K562 (cell line): Measurements from ENCODE around the gene GALNT9. TPM values are rescaled to one million over a fixed set of nuclear protein-coding genes. Genes with fewer than 3 reads are reported as not detected.
A peak's percentile ranks its signal among the peaks of the same experiment; 100 is the strongest.

Experiments used
- ATAC-seq: fragments of 200-7000 bp; cut with Tn5 transposase; 3 replicates; pipeline ENCODE4 v1.9.1; 2020; ENCODE audit warnings: moderate library complexity
- BruUV-seq: library from RNA; stranded (reverse); fragments of 400-500 nt; replicated peaks from 2 replicates; lab custom pipeline; 2021; lab: Mats Ljungman, UMichigan
- CTCF ChIA-PET: fragments of 300-600 bp; formaldehyde crosslinking; extraction: SDS; loops from one replicate; lab custom pipeline; 2021; ENCODE audit warnings: low intra/inter-chr PET ratio; lab: Yijun Ruan, JAX
- POLR2A ChIA-PET: fragments of 300-600, 350-650 bp; sonication (Branson Sonifier 250); formaldehyde crosslinking; extraction: SDS; loops from one replicate; lab custom pipeline; 2021; ENCODE audit warnings: antibody characterized with exemption, inconsistent platforms; lab: Yijun Ruan, JAX
- DNase-seq, 4 experiments: peaks; one replicate each; pipeline versions ENCODE4 v3.0.0 to v3.0.0-alpha.2; 2011 to 2018; ENCODE audit warnings: low spot score in 3 of 4, mixed read lengths in 3 of 4; ENCODE audit errors: extremely low read depth in 1 of 4
- FAIRE-seq: peaks from 2 replicates; lab custom pipeline; 2011; peaks lifted over from hg19 to GRCh38; lab: Jason Lieb, UNC
- H2AFZ ChIP-seq: 2 replicates; pipeline ENCODE4 v1.6.0; 2011; ENCODE audit warnings: low read depth, low read length, control low read depth, inconsistent platforms
- H3K27ac ChIP-seq: fragments of 200-600 bp; 3 replicates; pipeline ENCODE4 v1.8.0; 2011; ENCODE audit warnings: low read depth, mild to moderate bottlenecking, control low read depth, inconsistent platforms, low read length, moderate library complexity, mixed read lengths; ENCODE audit errors: extremely low read depth
- H3K27me3 ChIP-seq, 2 experiments: fragments of 300-600 bp in 1 of 2; 2 replicates in 1 of 2; 3 replicates in 1 of 2; pipeline versions ENCODE4 v1.6.0 to v1.8.0; 2011; ENCODE audit warnings: inconsistent platforms in 2 of 2, low read length in 2 of 2, mild to moderate bottlenecking in 1 of 2, mixed read lengths in 1 of 2, moderate library complexity in 1 of 2; ENCODE audit not compliant: control insufficient read depth in 2 of 2, insufficient read depth in 2 of 2
- H3K36me3 ChIP-seq: fragments of 300-600 bp; 3 replicates; pipeline ENCODE4 v1.8.0; 2011; ENCODE audit warnings: mild to moderate bottlenecking, low read length, inconsistent platforms; ENCODE audit not compliant: control insufficient read depth, insufficient read depth
- H3K4me1 ChIP-seq, 2 experiments: fragments of 200-600 bp in 1 of 2; replicated peaks in 1 of 2; 2 replicates in 1 of 2; 3 replicates in 1 of 2; pipeline versions ENCODE4 v1.5.1 to v1.8.0; 2011; ENCODE audit warnings: inconsistent platforms in 2 of 2, low read length in 2 of 2, mild to moderate bottlenecking in 1 of 2, mixed read lengths in 1 of 2, moderate library complexity in 1 of 2; ENCODE audit not compliant: control insufficient read depth in 2 of 2, insufficient read depth in 2 of 2
- H3K4me2 ChIP-seq: 2 replicates; pipeline ENCODE4 v1.6.1; 2011; ENCODE audit warnings: low read length, control low read depth, inconsistent platforms, mixed read lengths; ENCODE audit not compliant: insufficient read depth
- H3K4me3 ChIP-seq: fragments of 200-600 bp; sonication (generic), shearing (Covaris generic); 2 replicates; pipeline ENCODE4 v1.5.1; 2016; ENCODE audit warnings: control low read depth, inconsistent platforms
- H3K79me2 ChIP-seq: fragments of 200-600 bp; 3 replicates; pipeline ENCODE4 v1.8.0; 2011; ENCODE audit warnings: low read length, inconsistent platforms; ENCODE audit not compliant: control insufficient read depth, insufficient read depth
- H3K9ac ChIP-seq, 2 experiments: 2 replicates each; pipeline versions ENCODE4 v1.6.0 to v1.6.1; 2011; ENCODE audit warnings: low read depth in 2 of 2, low read length in 2 of 2, control low read depth in 1 of 2, inconsistent platforms in 1 of 2, mild to moderate bottlenecking in 1 of 2, mixed read lengths in 1 of 2; ENCODE audit not compliant: insufficient read depth in 1 of 2
- H3K9me1 ChIP-seq: one replicate; pipeline ENCODE4 v1.6.0; 2011; ENCODE audit warnings: inconsistent platforms, mild to moderate bottlenecking, low read length, moderate library complexity; ENCODE audit not compliant: control insufficient read depth, insufficient read depth
- H3K9me3 ChIP-seq: replicated peaks from 2 replicates; pipeline ENCODE4 v1.5.1; 2011; ENCODE audit warnings: low read depth, low read length, inconsistent platforms; ENCODE audit not compliant: control insufficient read depth, insufficient read depth
- H4K20me1 ChIP-seq: replicated peaks from 2 replicates; pipeline ENCODE4 v1.6.1; 2011; ENCODE audit warnings: low read length, inconsistent platforms, mixed read lengths; ENCODE audit not compliant: control insufficient read depth, insufficient read depth
- CCNT2 ChIP-seq: IDR thresholded peaks from 2 replicates; pipeline ENCODE4 v1.6.1; 2011; ENCODE audit warnings: borderline replicate concordance, low read depth, mild to moderate bottlenecking, moderate library complexity, mixed read lengths, low read length; ENCODE audit not compliant: insufficient read length; ENCODE audit errors: extremely low read depth
- CHAMP1 ChIP-seq: fragments of 450-650 bp; IDR thresholded peaks from 2 replicates; pipeline ENCODE4 v1.6.1; 2016; ENCODE audit warnings: mild to moderate bottlenecking
- CHCHD3 ChIP-seq: fragments of 250-450 bp; sonication (Bioruptor Pico); IDR thresholded peaks from 2 replicates; pipeline ENCODE4 v2.1.2; 2022; ENCODE audit warnings: mild to moderate bottlenecking
- FOXJ3 ChIP-seq: sonication (generic); formaldehyde crosslinking; IDR thresholded peaks from 2 replicates; pipeline ENCODE4 v1.4.0; 2020; ENCODE audit warnings: mild to moderate bottlenecking, missing genetic modification reagents
- GATAD2B ChIP-seq: fragments of 450-650 bp; IDR thresholded peaks from 2 replicates; pipeline ENCODE4 v1.6.1; 2017; ENCODE audit warnings: mild to moderate bottlenecking, borderline replicate concordance
- HOXB6 ChIP-seq: fragments of 250-450 bp; sonication (Bioruptor Pico); IDR thresholded peaks from 2 replicates; pipeline ENCODE4 v1.5.1; 2022; ENCODE audit warnings: mild to moderate bottlenecking, borderline replicate concordance
- NCOA6 ChIP-seq: fragments of 450-650 bp; IDR thresholded peaks from 2 replicates; pipeline ENCODE4 v1.6.1; 2017; ENCODE audit warnings: mild to moderate bottlenecking
- NELFE ChIP-seq: IDR thresholded peaks from 2 replicates; pipeline ENCODE4 v1.6.1; 2011; ENCODE audit warnings: mild to moderate bottlenecking; ENCODE audit not compliant: insufficient read depth, insufficient read length
- POLR2A ChIP-seq: fragments of 450-650 bp; conservative IDR thresholded peaks from 2 replicates; pipeline ENCODE4 v1.6.1; 2016
- SMAD1 ChIP-seq: fragments of 150-350 bp; IDR thresholded peaks from 2 replicates; pipeline ENCODE4 v1.6.1; 2014; ENCODE audit warnings: low read length, low read depth; ENCODE audit not compliant: partially characterized antibody
- TAF9B ChIP-seq: fragments of 450-650 bp; IDR thresholded peaks from 2 replicates; pipeline ENCODE4 v1.6.1; 2018; ENCODE audit warnings: mild to moderate bottlenecking; ENCODE audit not compliant: partially characterized antibody
- TSC22D4 ChIP-seq: fragments of 450-650 bp; IDR thresholded peaks from 2 replicates; pipeline ENCODE4 v1.6.1; 2016; ENCODE audit warnings: missing genetic modification characterization, missing biosample characterization, control low read depth
- ZBTB17 ChIP-seq: fragments of 450-650 bp; formaldehyde crosslinking; IDR thresholded peaks from 2 replicates; pipeline ENCODE4 v1.4.0; 2020; ENCODE audit warnings: mild to moderate bottlenecking
- ZNF263 ChIP-seq: sonication (generic); formaldehyde crosslinking; IDR thresholded peaks from 2 replicates; pipeline ENCODE4 v1.8.0; 2022; ENCODE audit warnings: mild to moderate bottlenecking, missing genetic modification reagents, borderline replicate concordance
- ZNF584 ChIP-seq: fragments of 200-800 bp; sonication (Bioruptor generic); IDR thresholded peaks from 2 replicates; pipeline ENCODE4 v1.6.1; 2016; ENCODE audit warnings: low read depth, mild to moderate bottlenecking, missing genetic modification characterization, missing compliant biosample characterization
- WGBS: fragments of 100-300 bp; shearing (Covaris generic); methylation state at CpG from one replicate; pipeline ENCODE4 v1.1.6; 2016; ENCODE audit warnings: low coverage, mixed read lengths; ENCODE audit not compliant: insufficient coverage; ENCODE audit errors: missing lambda C conversion rate; 5-methylcytosine and 5-hydroxymethylcytosine counted together
- in situ Hi-C: fragments of 300-500 bp; cut with MboI; formaldehyde crosslinking; loops from 4 replicates; pipeline ENCODE4 v1.15.0; 2018; ENCODE audit warnings: inconsistent platforms, mixed read lengths
- intact Hi-C: fragments of 100-400 bp; cut with micrococcal nuclease; formaldehyde crosslinking; loops from 2 replicates; pipeline ENCODE4 v1.14.2; 2022
- polyA plus RNA-seq, 8 experiments: library from polyadenylated mRNA; depleted of rRNA in 4 of 8; stranded (reverse) in 5 of 8; unstranded in 3 of 8; fragments of >200 nt; fragmentation: Nextera tagmentation in 2 of 8; fragmentation: Illumina TruSeq in 1 of 8; extraction: Ambion mirVana in 2 of 8; extraction: Trizol in 1 of 8; gene quantifications; 2 replicates each; pipeline versions ENCODE4 v1.2.1 to v1.2.3, GENCODE V29; 2011 to 2014; ENCODE audit warnings: inconsistent platforms in 1 of 8, missing spikeins in 1 of 8
- total RNA-seq, 7 experiments: library from RNA; depleted of rRNA in 6 of 7; stranded (reverse); fragments of >200 nt in 6 of 7; fragmentation: Illumina TruSeq in 2 of 7; extraction: Trizol in 2 of 7; gene quantifications; 2 replicates each; pipeline versions ENCODE4 v1.2.1 to v1.2.3, GENCODE V29; 2011 to 2021; ENCODE audit warnings: low replicate concordance in 1 of 7
- TF ChIP-seq, protein P1 (sequence below): IDR thresholded peaks from 2 replicates; pipeline ENCODE4 v1.6.1; 2016; ENCODE audit warnings: missing genetic modification characterization, missing compliant biosample characterization

Gene GALNT9
- total and polyA plus RNA-seq, 9 of the 15 experiments (the other 6 are each of a cell fraction or from before 2014, with no cell fraction given): not detected

DNA sequence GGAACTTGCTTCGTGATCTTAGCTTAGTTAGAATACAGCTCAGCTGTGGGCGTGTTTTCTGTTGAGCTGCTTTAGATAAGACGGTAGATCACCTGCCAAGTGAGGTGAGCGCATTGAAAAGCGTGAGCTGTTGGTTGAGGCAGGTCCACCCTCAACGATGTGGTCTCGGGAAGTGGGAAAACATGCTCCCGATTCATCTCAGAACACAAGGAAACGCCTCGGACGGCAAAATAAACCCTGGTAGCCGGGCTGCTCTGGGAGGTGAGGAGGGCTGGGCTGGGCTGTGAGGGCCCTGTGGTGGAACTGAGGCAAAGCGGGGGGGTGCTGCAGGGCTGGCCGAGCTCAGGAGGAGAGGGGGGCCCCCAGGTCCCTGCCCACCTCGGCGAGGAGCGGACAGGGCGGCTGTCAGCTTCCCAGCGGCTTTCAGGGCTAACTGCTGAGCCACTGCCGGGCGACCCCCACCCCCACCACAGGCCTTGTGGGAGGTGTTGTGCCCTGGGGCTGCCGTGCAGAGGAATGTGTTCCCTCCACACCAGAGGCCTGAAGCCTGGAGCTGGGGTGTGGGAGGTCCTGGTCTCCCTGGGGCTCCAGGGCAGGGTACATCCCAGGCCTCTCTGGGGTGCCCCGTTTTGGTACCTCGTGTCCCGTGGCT, 154.4 kb downstream of the GALNT9 start:
- no peaks in the 10 kb centered on the region for H3K9me1 ChIP-seq
- H3K36me3 ChIP-seq: no peaks in the 10 kb centered on the region
- POLR2A ChIA-PET: interaction anchor here (0.6 kb wide), 1 partner anchor 14 kb away, joined by 3 read pairs; no protein-coding TSS in a partner anchor
- H3K4me2 ChIP-seq: no peak overlapping the region
- H2AFZ ChIP-seq: no peak overlapping the region
- in situ Hi-C loops: no loop called here
- WGBS: 3% methylated on average over 16 of the region's 25 CpGs
- no TSS peak for BruUV-seq
- no peak overlapping the region for H3K4me3 ChIP-seq
- H3K4me1 ChIP-seq: peaks cover 3 to 58% of the 10 kb centered on the region in 2 experiments; a peak in 3 of 5 replicates
- no peaks in the 10 kb centered on the region for H3K79me2 ChIP-seq
- peaks cover 10% of the 10 kb centered on the region for H4K20me1 ChIP-seq
- CTCF ChIA-PET: interaction anchor here (0.6 kb wide), 1 partner anchor 15 kb away, joined by 3 read pairs; no protein-coding TSS in a partner anchor
- TF ChIP-seq ZBTB17 (CRISPR knock-in tag) (no peak), NCOA6 (no peak), TAF9B (no peak), POLR2A (no peak), HOXB6 (CRISPR knock-in tag) (no peak), TSC22D4 (tag) (no peak), FOXJ3 (no peak), CHCHD3 (CRISPR knock-in tag) (no peak), ZNF263 (no peak), NELFE (no peak), CHAMP1 (no peak), SMAD1 (no peak), ZNF584 (no peak), CCNT2 (no peak), GATAD2B (no peak)
- TF ChIP-seq, protein P1, sequence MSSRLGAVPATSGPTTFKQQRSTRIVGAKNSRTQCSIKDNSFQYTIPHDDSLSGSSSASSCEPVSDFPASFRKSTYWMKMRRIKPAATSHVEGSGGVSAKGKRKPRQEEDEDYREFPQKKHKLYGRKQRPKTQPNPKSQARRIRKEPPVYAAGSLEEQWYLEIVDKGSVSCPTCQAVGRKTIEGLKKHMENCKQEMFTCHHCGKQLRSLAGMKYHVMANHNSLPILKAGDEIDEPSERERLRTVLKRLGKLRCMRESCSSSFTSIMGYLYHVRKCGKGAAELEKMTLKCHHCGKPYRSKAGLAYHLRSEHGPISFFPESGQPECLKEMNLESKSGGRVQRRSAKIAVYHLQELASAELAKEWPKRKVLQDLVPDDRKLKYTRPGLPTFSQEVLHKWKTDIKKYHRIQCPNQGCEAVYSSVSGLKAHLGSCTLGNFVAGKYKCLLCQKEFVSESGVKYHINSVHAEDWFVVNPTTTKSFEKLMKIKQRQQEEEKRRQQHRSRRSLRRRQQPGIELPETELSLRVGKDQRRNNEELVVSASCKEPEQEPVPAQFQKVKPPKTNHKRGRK (tag): no peak
- TF ChIP-seq, all 486 proteins: peak for 0
- Histone ChIP-seq H3K27ac (no peak overlapping the region), H3K9ac (no peak overlapping the region), H3K9me3 (no peaks in the 10 kb centered on the region), H3K27me3 (peaks cover 67 to 90% of the 10 kb centered on the region in 2 experiments)
- FAIRE-seq (peak; percentile 42), ATAC-seq (no peak), DNase-seq (no peak)
- intact Hi-C loops: no loop called here
